NCI-H2171 treated with DMSO at 0.1 percent for 48 hours (cell line): ENCODE measurements around the gene CD248.
"Not testable (repeated sequence)": the region's sequence is repeated elsewhere in the genome, so short reads cannot be mapped to it uniquely, and the experiment has no call there.

Experiments
- DNase-seq: peaks from one replicate; lab custom pipeline; 2025; lab: John Stamatoyannopoulos, UW

The CD248 gene

GRCh38 chr11:66316849-66317251 lies at the start of gene CD248:
Gene CD248, minus strand, starts transcription at chr11:66317044. Its CDS starts 17 bp downstream, at chr11:66317027.
- DNase-seq, result no peak

GRCh38 chr11:66365711-66366619 lies 49.1 kb upstream of the CD248 start:
- DNase-seq, result no peak

- DNase-seq, result no peak
These were observed 48.3 kb upstream of the CD248 start for GRCh38 chr11:66365166-66365565.

- no peak for DNase-seq
These were observed 47.1 kb upstream of the CD248 start for GRCh38 chr11:66363805-66364535.

- no peak for DNase-seq
These were observed 46.4 kb upstream of the CD248 start for GRCh38 chr11:66363187-66363601.

- DNase-seq, result no peak
These were observed 45.8 kb upstream of the CD248 start for GRCh38 chr11:66362481-66363147.

GRCh38 chr11:66361502-66361941 lies 44.7 kb upstream of the CD248 start:
- no peak for DNase-seq

- DNase-seq, result no peak
These were observed 43.7 kb upstream of the CD248 start for GRCh38 chr11:66360406-66361073.

- DNase-seq, result no peak
These were observed 42.8 kb upstream of the CD248 start for GRCh38 chr11:66359662-66360087.

- not testable (repeated sequence) for DNase-seq
These were observed 33.9 kb upstream of the CD248 start for GRCh38 chr11:66350560-66351235.

GRCh38 chr11:66349084-66349386 lies 32.2 kb upstream of the CD248 start:
- no peak for DNase-seq

GRCh38 chr11:66347425-66348276 lies 30.8 kb upstream of the CD248 start, which contains the start of gene B4GAT1:
Gene B4GAT1, minus strand, starts transcription at chr11:66347629. Its CDS starts 84 bp downstream, at chr11:66347545.
- peak; percentile 82 for DNase-seq

- DNase-seq, result no peak
These were observed 29.9 kb upstream of the CD248 start for GRCh38 chr11:66346476-66347424.

- DNase-seq, result no peak
These were observed 28.4 kb upstream of the CD248 start for GRCh38 chr11:66345316-66345649.

- DNase-seq, result peak; percentile 93
These were observed 27.9 kb upstream of the CD248 start, which contains the start of gene BRMS1 for GRCh38 chr11:66344550-66345315. Gene BRMS1, minus strand, starts transcription at chr11:66345104. Its CDS starts 2,870 bp downstream, at chr11:66342234.

GRCh38 chr11:66343176-66343575 lies 26.3 kb upstream of the CD248 start:
- no peak for DNase-seq

- no peak for DNase-seq
These were observed 24.8 kb upstream of the CD248 start for GRCh38 chr11:66341502-66342126.
